AG09309 (cell line): ENCODE measurements around the gene EGR2.

Source experiments
- DNase-seq: peaks from one replicate; pipeline ENCODE4 v3.0.0-alpha.2; 2010; ENCODE audit warnings: low read depth
- H3K4me3 ChIP-seq: 2 replicates; pipeline ENCODE4 v1.5.1; 2011; ENCODE audit warnings: mild to moderate bottlenecking, low read depth, low read length, moderate library complexity; ENCODE audit not compliant: control insufficient read depth
- CTCF ChIP-seq: IDR thresholded peaks from 2 replicates; pipeline ENCODE4 v1.5.1; 2011; ENCODE audit warnings: mild to moderate bottlenecking, low read depth, low read length, inconsistent platforms; ENCODE audit not compliant: insufficient read depth, control insufficient read depth; ENCODE audit errors: missing control alignments

The EGR2 gene

GRCh38 chr10:62820586-62820985 lies 4.4 kb upstream of the EGR2 start:
- DNase-seq: no peak
- H3K4me3 ChIP-seq: no peak overlapping the region
- no peak for TF ChIP-seq CTCF

GRCh38 chr10:62819141-62819920 lies 3.2 kb upstream of the EGR2 start:
- no peak for TF ChIP-seq CTCF
- no peak for DNase-seq
- H3K4me3 ChIP-seq: no peak overlapping the region

- no peak for TF ChIP-seq CTCF
- no peak for DNase-seq
- peak overlapping the region; percentile 37 for H3K4me3 ChIP-seq
Measured at GRCh38 chr10:62818426-62819011, 2.4 kb upstream of the EGR2 start.

- no peak for DNase-seq
- peak; percentile 64 for TF ChIP-seq CTCF
- peak overlapping the region; percentile 73 for H3K4me3 ChIP-seq
Measured at GRCh38 chr10:62817766-62818425, 1.7 kb upstream of the EGR2 start.

- TF ChIP-seq CTCF: no peak
- DNase-seq: no peak
- peak overlapping the region; percentile 73 for H3K4me3 ChIP-seq
Measured at GRCh38 chr10:62817121-62817765, 1.1 kb upstream of the EGR2 start.

- H3K4me3 ChIP-seq: peak overlapping the region; percentile 73
- DNase-seq: no peak
- TF ChIP-seq CTCF: no peak
Measured at GRCh38 chr10:62816076-62816330, 163 bp downstream of the EGR2 start.
